Thymus (tissue), 11 donors: ENCODE results near the gene PROX1. TPM values are rescaled to one million over a fixed set of nuclear protein-coding genes. Genes with fewer than 3 reads are reported as not detected.

Source experiments
- DNase-seq, 9 donors: peaks; one replicate each; pipeline ENCODE4 v3.0.0-alpha.2; 2013; ENCODE audit warnings: low spot score in 9 of 9, low read depth in 6 of 9, missing footprints in 1 of 9
- H3K27ac ChIP-seq, 2 donors: one replicate each; pipeline ENCODE4 v1.5.1; 2013; ENCODE audit warnings: control low read depth in 1 of 2, low read depth in 1 of 2, low read length in 1 of 2, mild to moderate bottlenecking in 1 of 2, moderate library complexity in 1 of 2
- H3K27me3 ChIP-seq, 2 donors: one replicate each; pipeline ENCODE4 v1.5.1; 2013; ENCODE audit warnings: low read length in 1 of 2; ENCODE audit not compliant: control insufficient read depth in 2 of 2, insufficient read depth in 1 of 2
- H3K36me3 ChIP-seq, 2 donors: one replicate each; pipeline ENCODE4 v1.5.1; 2013; ENCODE audit warnings: low read length in 1 of 2, mild to moderate bottlenecking in 1 of 2, moderate library complexity in 1 of 2; ENCODE audit not compliant: control insufficient read depth in 2 of 2, insufficient read depth in 2 of 2
- H3K4me1 ChIP-seq, 2 donors: one replicate each; pipeline ENCODE4 v1.5.1; 2013; ENCODE audit warnings: low read length in 2 of 2; ENCODE audit not compliant: control insufficient read depth in 2 of 2, insufficient read depth in 2 of 2
- H3K4me3 ChIP-seq, 2 donors: one replicate each; pipeline ENCODE4 v1.5.1; 2013; ENCODE audit warnings: low read length in 2 of 2, control low read depth in 1 of 2, mild to moderate bottlenecking in 1 of 2
- H3K9me3 ChIP-seq, 2 donors: one replicate each; pipeline ENCODE4 v1.5.1; 2013; ENCODE audit warnings: low read length in 1 of 2, mild to moderate bottlenecking in 1 of 2; ENCODE audit not compliant: control insufficient read depth in 2 of 2, insufficient read depth in 1 of 2
- WGBS: extraction: QIAGEN DNeasy Blood & Tissue Kit; methylation state at CpG from one replicate; pipeline ENCODE4 v1.1.7; 2013; 5-methylcytosine and 5-hydroxymethylcytosine counted together
- polyA plus RNA-seq: library from polyadenylated mRNA; stranded (reverse); fragments of 200-250 nt; gene quantifications from one replicate; pipeline ENCODE4 v1.2.3, GENCODE V29; 2013
- total RNA-seq: library from RNA; stranded (reverse); fragments of 120-200 nt; gene quantifications from one replicate; pipeline ENCODE4 v1.2.4, GENCODE V29; 2013
- donor health status: healthy.

PROX1 gene
- total and polyA plus RNA-seq, 2 donors, result 0.27 to 0.33 TPM

- no peak for DNase-seq
Measured at GRCh38 chr1:214003233-214003632, 15.5 kb downstream of the PROX1 start.

GRCh38 chr1:214004014-214004413 is 16.2 kb downstream of the PROX1 start:
- Histone ChIP-seq H3K27me3 (no peaks in the 10 kb centered on the region), H3K27ac (no peak overlapping the region), H3K9me3 (no peaks in the 10 kb centered on the region), H3K4me1 (no peaks in the 10 kb centered on the region), H3K36me3 (no peaks in the 10 kb centered on the region), H3K4me3 (no peak overlapping the region)
- 49% methylated on average over 2 of the region's 2 CpGs for WGBS
- no peak for DNase-seq

More at GRCh38 chr1:214003233-214003632, 15.5 kb downstream of the PROX1 start:
- Histone ChIP-seq H3K4me3 (no peak overlapping the region), H3K36me3 (no peaks in the 10 kb centered on the region), H3K4me1 (no peaks in the 10 kb centered on the region), H3K27me3 (no peaks in the 10 kb centered on the region), H3K9me3 (no peaks in the 10 kb centered on the region), H3K27ac (no peak overlapping the region)
- WGBS, result 70% methylated on average over 3 of the region's 3 CpGs

- 94% methylated on average over 4 of the region's 4 CpGs for WGBS
- no peak overlapping the region for H3K27ac ChIP-seq
- no peaks in the 10 kb centered on the region for H3K36me3 ChIP-seq
- H3K9me3 ChIP-seq, result no peaks in the 10 kb centered on the region
- DNase-seq, result no peak
- H3K4me3 ChIP-seq, result no peak overlapping the region
- no peaks in the 10 kb centered on the region for H3K4me1 ChIP-seq
- H3K27me3 ChIP-seq, result no peaks in the 10 kb centered on the region
Measured at GRCh38 chr1:214004795-214005194, 17.0 kb downstream of the PROX1 start.

GRCh38 chr1:214005708-214006107 is 17.9 kb downstream of the PROX1 start:
- Histone ChIP-seq H3K27ac (no peak overlapping the region), H3K9me3 (no peaks in the 10 kb centered on the region), H3K36me3 (no peaks in the 10 kb centered on the region), H3K4me1 (no peaks in the 10 kb centered on the region), H3K27me3 (no peaks in the 10 kb centered on the region), H3K4me3 (no peak overlapping the region)
- no peak for DNase-seq
- WGBS, result 89% methylated on average over 3 of the region's 3 CpGs

GRCh38 chr1:214006845-214007244 is 19.1 kb downstream of the PROX1 start:
- Histone ChIP-seq H3K36me3 (no peaks in the 10 kb centered on the region), H3K4me3 (no peak overlapping the region), H3K27me3 (no peaks in the 10 kb centered on the region), H3K9me3 (no peaks in the 10 kb centered on the region), H3K4me1 (no peaks in the 10 kb centered on the region), H3K27ac (no peak overlapping the region)
- WGBS, result 89% methylated on average over 3 of the region's 3 CpGs
- no peak for DNase-seq

- no peaks in the 10 kb centered on the region for H3K4me1 ChIP-seq
- DNase-seq, result no peak
- H3K27ac ChIP-seq, result no peak overlapping the region
- H3K9me3 ChIP-seq, result no peaks in the 10 kb centered on the region
- no peaks in the 10 kb centered on the region for H3K36me3 ChIP-seq
- no peaks in the 10 kb centered on the region for H3K27me3 ChIP-seq
- no peak overlapping the region for H3K4me3 ChIP-seq
- WGBS, result 92% methylated on average over 3 of the region's 3 CpGs
Measured at GRCh38 chr1:214008347-214008746, 20.6 kb downstream of the PROX1 start.

GRCh38 chr1:214008791-214009422 is 21.1 kb downstream of the PROX1 start:
- no peaks in the 10 kb centered on the region for H3K4me1 ChIP-seq
- H3K27ac ChIP-seq, result no peak overlapping the region
- H3K9me3 ChIP-seq, result no peaks in the 10 kb centered on the region
- 67% methylated on average over 8 of the region's 8 CpGs for WGBS
- H3K4me3 ChIP-seq, result no peak overlapping the region
- no peak for DNase-seq
- no peaks in the 10 kb centered on the region for H3K36me3 ChIP-seq
- H3K27me3 ChIP-seq, result no peaks in the 10 kb centered on the region

- Histone ChIP-seq H3K27me3 (no peaks in the 10 kb centered on the region), H3K4me1 (no peaks in the 10 kb centered on the region), H3K27ac (no peak overlapping the region), H3K36me3 (no peaks in the 10 kb centered on the region), H3K9me3 (no peaks in the 10 kb centered on the region), H3K4me3 (no peak overlapping the region)
- DNase-seq, result no peak
- WGBS, result 81% methylated on average over 14 of the region's 14 CpGs
Measured at GRCh38 chr1:214009423-214010196, 21.8 kb downstream of the PROX1 start.

GRCh38 chr1:214010197-214010573 is 22.4 kb downstream of the PROX1 start:
- DNase-seq, result no peak
- Histone ChIP-seq H3K4me1 (no peaks in the 10 kb centered on the region), H3K36me3 (no peaks in the 10 kb centered on the region), H3K27ac (no peak overlapping the region), H3K9me3 (no peaks in the 10 kb centered on the region), H3K4me3 (no peak overlapping the region), H3K27me3 (no peaks in the 10 kb centered on the region)
- WGBS, result 96% methylated on average over 1 of the region's 1 CpG
